GM12874 (cell line): ENCODE measurements around the gene ARHGAP42.

Source experiments
- CTCF ChIP-seq: IDR thresholded peaks from 2 replicates; pipeline ENCODE4 v1.5.1; 2011; ENCODE audit warnings: low read depth, mild to moderate bottlenecking, control low read depth, low read length, moderate library complexity; ENCODE audit not compliant: insufficient read depth

ARHGAP42 gene

GRCh38 chr11:100711984-100712383 lies 24.9 kb downstream of the ARHGAP42 start:
- TF ChIP-seq CTCF, result no peak

GRCh38 chr11:100712583-100712982 lies 25.5 kb downstream of the ARHGAP42 start:
- no peak for TF ChIP-seq CTCF

- TF ChIP-seq CTCF, result no peak
These were observed 28.2 kb downstream of the ARHGAP42 start for GRCh38 chr11:100715165-100715761.

- no peak for TF ChIP-seq CTCF
These were observed 29.8 kb downstream of the ARHGAP42 start for GRCh38 chr11:100716838-100717237.

GRCh38 chr11:100719362-100719761 lies 32.3 kb downstream of the ARHGAP42 start:
- no peak for TF ChIP-seq CTCF

- TF ChIP-seq CTCF, result no peak
These were observed 32.7 kb downstream of the ARHGAP42 start for GRCh38 chr11:100719809-100720221.

GRCh38 chr11:100726680-100727079 lies 39.6 kb downstream of the ARHGAP42 start:
- no peak for TF ChIP-seq CTCF
